ENCODE results near the gene AGPAT3. TPM values are rescaled to one million over a fixed set of nuclear protein-coding genes. Genes with fewer than 3 reads are reported as not detected.

The AGPAT3 gene
- total and polyA plus RNA-seq, 10 of the 15 experiments (the other 5 are each of a cell fraction or from before 2014, with no cell fraction given) = 1.2 to 110 (median 30.8) TPM

DNA sequence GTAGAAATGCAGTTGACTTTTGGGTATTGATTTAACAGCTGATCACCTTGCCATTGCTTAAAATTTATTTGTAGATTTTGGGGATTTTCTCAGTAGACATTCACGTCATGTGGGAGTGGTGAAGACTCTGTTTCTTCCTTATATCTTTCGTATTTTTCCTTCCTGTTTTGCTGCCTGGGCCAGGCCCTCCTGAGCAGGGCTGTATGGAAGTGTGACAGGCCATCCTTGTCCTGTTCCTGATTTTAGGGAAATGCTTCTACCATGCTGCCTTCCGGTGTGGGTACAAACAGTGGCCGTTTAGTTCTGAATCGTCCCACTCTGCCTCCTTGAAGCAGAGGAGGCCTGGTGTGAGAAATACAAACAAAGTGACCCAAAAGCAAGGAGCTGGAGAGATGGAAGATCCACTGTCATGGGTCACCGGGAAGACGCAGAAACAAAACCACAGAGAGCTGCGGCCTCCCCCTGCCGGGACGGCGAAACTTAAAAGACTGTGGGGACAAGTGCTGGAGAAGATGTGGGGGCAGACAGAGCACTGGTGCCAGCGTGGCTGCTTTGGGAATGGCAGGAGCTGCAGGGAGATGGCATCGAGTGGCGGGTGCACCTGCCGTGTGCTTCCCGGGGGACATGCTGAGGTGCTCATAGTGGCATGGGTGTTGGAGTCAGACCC lies 7.6 kb downstream of the AGPAT3 start:
- Histone ChIP-seq H3K9ac (ENCODE audit: control insufficient read depth, insufficient read depth, low read length) (no peak overlapping the region), H3K36me3 (ENCODE audit: control insufficient read depth in 2 of 2, insufficient read depth in 2 of 2, low read length in 1 of 2) (peaks cover 8 to 16% of the 10 kb centered on the region in 2 experiments), H3K27me3 (replicated peaks in 1 of 2; ENCODE audit: control insufficient read depth in 2 of 2, insufficient read depth in 2 of 2, low read length in 1 of 2) (no peaks in the 10 kb centered on the region), H3K79me2 (ENCODE audit: control insufficient read depth, insufficient read depth, low read length) (peaks cover 77% of the 10 kb centered on the region), H3K4me1 (ENCODE audit: control insufficient read depth, insufficient read depth, low read length) (peaks cover 7% of the 10 kb centered on the region), H3K4me2 (ENCODE audit: control insufficient read depth, insufficient read depth) (no peak overlapping the region), H3K27ac (ENCODE audit: control insufficient read depth, insufficient read depth) (no peak overlapping the region), H4K20me1 (ENCODE audit: control insufficient read depth, insufficient read depth) (peaks cover 3% of the 10 kb centered on the region; the same call in 1 of the 2 replicates), H2AFZ (ENCODE audit: control insufficient read depth, low read depth, low read length) (no peak overlapping the region), H3K4me3 (no peak overlapping the region), H3K9me3 (replicated peaks; ENCODE audit: control insufficient read depth, insufficient read depth, low read length) (no peaks in the 10 kb centered on the region; the same call in 2 of the 3 replicates)
- no peak for TF ChIP-seq IRF5 (IDR thresholded peaks at IDR 0.05; ENCODE audit: borderline replicate concordance)
- TF ChIP-seq NR2C1 (IDR thresholded peaks at IDR 0.05) = no peak
- no peak for TF ChIP-seq TCF3 (IDR thresholded peaks at IDR 0.05; ENCODE audit: borderline replicate concordance, insufficient read depth, low read depth, low read length)
- CTCF ChIA-PET = no interaction called here
- no peak for FAIRE-seq
- DNase-seq (ENCODE audit: low read depth, low spot score) = no peak
- SMC1A ChIA-PET (ENCODE audit: uncharacterized antibody, unreplicated experiment) = interaction anchor here (1.3 to 1.6 kb wide), 3 partner anchors 9 to 46 kb away, joined by 4 to 6 read pairs (median 5); no protein-coding TSS in a partner anchor
- RAD21 ChIA-PET (ENCODE audit: unreplicated experiment) = no interaction called here
- ATAC-seq = no peak
- no TSS peak for BruUV-seq (replicated peaks)
- intact Hi-C loops (cut with micrococcal nuclease; ENCODE audit: unreplicated experiment) = no loop called here
- POLR2A ChIA-PET = interaction anchor here (0.7 kb wide), 1 partner anchor 47 kb away, joined by 3 read pairs; no protein-coding TSS in a partner anchor
- in situ Hi-C loops (cut with MboI) = no loop called here
- WGBS (ENCODE audit: insufficient coverage, insufficient replicate concordance, low lambda C conversion rate, missing lambda C conversion rate) = 94% methylated on average over 16 of the region's 16 CpGs

DNA sequence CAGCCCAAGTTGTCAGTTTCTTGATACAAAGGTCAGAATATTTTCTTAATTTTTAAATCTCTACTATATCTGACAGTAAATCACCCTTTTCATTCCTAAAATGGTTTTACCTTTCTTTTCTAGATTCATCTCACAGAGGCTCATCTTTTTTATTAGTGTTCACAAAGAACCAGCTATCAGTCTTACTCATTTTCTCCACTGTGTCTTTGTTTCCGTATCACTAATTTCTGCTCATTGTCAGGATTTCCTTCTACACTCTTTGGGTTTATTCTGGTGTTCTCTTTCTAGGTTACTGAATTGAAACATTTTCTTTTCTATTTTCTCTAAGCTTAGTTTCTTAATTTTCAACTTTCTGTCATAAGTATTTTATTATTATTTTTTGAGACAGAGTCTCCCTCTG lies 8.7 kb downstream of the AGPAT3 start:
- Histone ChIP-seq H3K27ac (ENCODE audit: control insufficient read depth, insufficient read depth) (no peak overlapping the region), H4K20me1 (ENCODE audit: control insufficient read depth, insufficient read depth) (peaks cover 3% of the 10 kb centered on the region; the same call in 1 of the 2 replicates), H3K4me1 (ENCODE audit: control insufficient read depth, insufficient read depth, low read length) (peaks cover 7% of the 10 kb centered on the region), H3K79me2 (ENCODE audit: control insufficient read depth, insufficient read depth, low read length) (peaks cover 72% of the 10 kb centered on the region), H3K9ac (ENCODE audit: control insufficient read depth, insufficient read depth, low read length) (no peak overlapping the region), H3K4me2 (ENCODE audit: control insufficient read depth, insufficient read depth) (no peak overlapping the region), H2AFZ (ENCODE audit: control insufficient read depth, low read depth, low read length) (no peak overlapping the region), H3K27me3 (replicated peaks in 1 of 2; ENCODE audit: control insufficient read depth in 2 of 2, insufficient read depth in 2 of 2, low read length in 1 of 2) (no peaks in the 10 kb centered on the region), H3K4me3 (no peak overlapping the region), H3K36me3 (ENCODE audit: control insufficient read depth in 2 of 2, insufficient read depth in 2 of 2, low read length in 1 of 2) (peaks cover 13 to 14% of the 10 kb centered on the region in 2 experiments), H3K9me3 (replicated peaks; ENCODE audit: control insufficient read depth, insufficient read depth, low read length) (no peaks in the 10 kb centered on the region; the same call in 2 of the 3 replicates)
- ChIA-PET POLR2A (interaction anchor here (0.9 kb wide), 1 partner anchor 47 kb away, joined by 3 read pairs; no protein-coding TSS in a partner anchor), RAD21 (ENCODE audit: unreplicated experiment) (interaction anchor here (1.0 kb wide), 1 partner anchor 46 kb away, joined by 3 read pairs; no protein-coding TSS in a partner anchor), SMC1A (ENCODE audit: uncharacterized antibody, unreplicated experiment) (interaction anchor here (0.8 to 1.6 kb wide), 7 partner anchors 10 to 142 kb away, joined by 3 to 6 read pairs (median 3); no protein-coding TSS in a partner anchor), CTCF (interaction anchor here (0.9 kb wide), 1 partner anchor 101 kb away, joined by 3 read pairs; no protein-coding TSS in a partner anchor)
- peak; percentile 31; the same call in 1 of the 3 replicates for ATAC-seq
- intact Hi-C loops (cut with micrococcal nuclease; ENCODE audit: unreplicated experiment) = no loop called here
- in situ Hi-C loops (cut with MboI) = no loop called here
- FAIRE-seq = no peak
- 4% methylated on average over 1 of the region's 1 CpG for WGBS (ENCODE audit: insufficient coverage, insufficient replicate concordance, low lambda C conversion rate, missing lambda C conversion rate)
- no peak for TF ChIP-seq E2F8 (IDR thresholded peaks at IDR 0.05; ENCODE audit: low read depth, partially characterized antibody)
- TF ChIP-seq JUNB (IDR thresholded peaks at IDR 0.05) = peak; percentile 36; the same call in 1 of the 2 replicates
- no TSS peak for BruUV-seq (replicated peaks)
- no peak for DNase-seq (ENCODE audit: low read depth, low spot score)
